Small intestine (tissue), 7 donors: ENCODE data around the gene CALML5. TPM values are rescaled to one million over a fixed set of nuclear protein-coding genes. Genes with fewer than 3 reads are reported as not detected.

Source experiments
- DNase-seq, 2 donors: peaks; one replicate each; pipeline versions ENCODE4 v3.0.0 to v3.0.0-alpha.2; 2013
- FAIRE-seq: peaks from 2 replicates; lab custom pipeline; 2012; peaks lifted over from hg19 to GRCh38; lab: Jason Lieb, UNC
- H3K27ac ChIP-seq, 3 donors: one replicate each; pipeline ENCODE4 v1.5.1; 2013; ENCODE audit warnings: low read length in 2 of 3, mild to moderate bottlenecking in 2 of 3, control low read depth in 1 of 3, inconsistent platforms in 1 of 3, low read depth in 1 of 3, moderate library complexity in 1 of 3
- H3K27me3 ChIP-seq, 3 donors: one replicate each; pipeline ENCODE4 v1.6.1; 2013; ENCODE audit warnings: low read length in 3 of 3, inconsistent platforms in 1 of 3; ENCODE audit not compliant: control insufficient read depth in 3 of 3, insufficient read depth in 3 of 3
- H3K36me3 ChIP-seq, 3 donors: one replicate each; pipeline ENCODE4 v1.6.1; 2013; ENCODE audit warnings: low read length in 3 of 3, inconsistent platforms in 1 of 3, low read depth in 1 of 3, mild to moderate bottlenecking in 1 of 3, moderate library complexity in 1 of 3; ENCODE audit not compliant: control insufficient read depth in 3 of 3, insufficient read depth in 2 of 3
- H3K4me1 ChIP-seq, 3 donors: one replicate each; pipeline ENCODE4 v1.6.1; 2013; ENCODE audit warnings: low read length in 2 of 3, inconsistent platforms in 1 of 3, low read depth in 1 of 3, mild to moderate bottlenecking in 1 of 3, moderate library complexity in 1 of 3; ENCODE audit not compliant: control insufficient read depth in 3 of 3, insufficient read depth in 2 of 3
- H3K4me3 ChIP-seq, 3 donors: one replicate each; pipeline ENCODE4 v1.5.1; 2013; ENCODE audit warnings: low read length in 3 of 3, control low read depth in 1 of 3, inconsistent platforms in 1 of 3, low read depth in 1 of 3, mild to moderate bottlenecking in 1 of 3, moderate library complexity in 1 of 3
- H3K9me3 ChIP-seq, 2 donors: one replicate each; pipeline ENCODE4 v1.6.1; 2013; ENCODE audit warnings: low read depth in 1 of 2, low read length in 1 of 2; ENCODE audit not compliant: control insufficient read depth in 2 of 2, insufficient read depth in 1 of 2
- WGBS, 3 donors: extraction: QIAGEN DNeasy Blood & Tissue Kit; methylation state at CpG; one replicate each; pipeline ENCODE4 v1.1.7; 2013; 5-methylcytosine and 5-hydroxymethylcytosine counted together
- polyA plus RNA-seq, 4 donors: library from polyadenylated mRNA; stranded (reverse) in 3 of 4; unstranded in 1 of 4; fragments of 200-250 nt in 3 of 4; fragments of 120-200 nt in 1 of 4; gene quantifications; one replicate each; pipeline versions ENCODE4 v1.2.1 to v1.2.3, GENCODE V29; 2013
- donor health status: healthy with polysubstance abuse.
- donor health status: control.
- donor health status: control.
- donor health status: Bipolar disorder and iron deficiency.
- donor health status: healthy.

The CALML5 gene
- polyA plus RNA-seq, 4 donors, result not detected

- DNase-seq, result no peak
- Histone ChIP-seq H3K9me3 (no peaks in the 10 kb centered on the region), H3K4me3 (no peak overlapping the region), H3K27ac (no peak overlapping the region), H3K27me3 (no peaks in the 10 kb centered on the region), H3K36me3 (no peaks in the 10 kb centered on the region), H3K4me1 (peaks cover 0 to 29% (median 3%) of the 10 kb centered on the region in 3 donors)
- 83 to 89% (median 85%) methylated on average over 16 of the region's 16 CpGs for WGBS, 3 donors
- no peak for FAIRE-seq
Observed at GRCh38 chr10:5514226-5514850, 15.0 kb upstream of the CALML5 start.

- FAIRE-seq (no peak), DNase-seq (no peak)
- Histone ChIP-seq H3K27me3 (no peaks in the 10 kb centered on the region), H3K9me3 (no peaks in the 10 kb centered on the region), H3K27ac (no peak overlapping the region), H3K36me3 (no peaks in the 10 kb centered on the region), H3K4me1 (peaks cover 0 to 22% (median 3%) of the 10 kb centered on the region in 3 donors), H3K4me3 (no peak overlapping the region)
- 76 to 88% (median 85%) methylated on average over 15 of the region's 15 CpGs for WGBS, 3 donors
Observed at GRCh38 chr10:5512881-5513612, 13.7 kb upstream of the CALML5 start.

- Histone ChIP-seq H3K27me3 (no peaks in the 10 kb centered on the region), H3K9me3 (no peaks in the 10 kb centered on the region), H3K27ac (no peak overlapping the region), H3K4me3 (no peak overlapping the region), H3K4me1 (peaks cover 0 to 18% (median 3%) of the 10 kb centered on the region in 3 donors), H3K36me3 (no peaks in the 10 kb centered on the region)
- DNase-seq (no peak), FAIRE-seq (no peak)
- WGBS, 3 donors, result 94 to 97% (median 95%) methylated on average over 25 of the region's 25 CpGs
Observed at GRCh38 chr10:5512331-5512730, 13.0 kb upstream of the CALML5 start.

- FAIRE-seq, result no peak
Observed at GRCh38 chr10:5511885-5512280, 12.5 kb upstream of the CALML5 start.

DNA sequence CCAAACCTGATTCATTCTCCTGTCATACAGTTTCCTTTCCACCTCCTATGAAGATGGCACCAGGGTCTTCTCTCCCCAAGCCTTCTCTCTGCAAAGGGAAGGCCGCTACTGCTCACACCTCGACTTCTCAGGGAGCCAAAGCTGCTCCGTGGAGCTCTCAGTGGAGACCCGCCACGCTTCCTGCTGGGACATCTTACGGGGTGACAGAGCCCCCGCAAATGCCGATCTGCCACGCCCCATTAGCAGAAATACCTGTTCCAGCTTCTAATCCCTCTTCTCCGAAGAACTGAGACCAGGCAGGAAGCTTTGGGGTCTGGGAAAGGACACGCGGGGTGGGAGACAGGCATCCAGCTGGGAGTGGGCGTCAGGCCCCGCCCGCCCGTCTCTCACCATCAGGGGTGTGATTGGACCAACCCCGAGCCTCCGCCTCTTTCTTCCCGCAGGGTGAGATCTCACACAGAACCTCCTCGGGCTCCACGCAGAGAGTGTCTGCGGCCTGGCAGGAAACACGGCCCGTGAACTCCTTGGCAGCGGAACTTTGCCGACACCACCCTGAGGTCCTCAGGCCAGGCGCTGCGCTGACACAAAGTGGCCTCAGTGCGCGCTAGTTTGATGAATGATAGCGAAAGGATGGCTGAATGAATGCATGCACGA, 12.0 kb upstream of the CALML5 start:
- H3K4me3 ChIP-seq, result no peak overlapping the region
- 90 to 92% (median 92%) methylated on average over 32 of the region's 32 CpGs for WGBS, 3 donors
- H3K9me3 ChIP-seq, result no peaks in the 10 kb centered on the region
- H3K27me3 ChIP-seq, result no peaks in the 10 kb centered on the region
- H3K4me1 ChIP-seq, result peaks cover 0 to 9% (median 0%) of the 10 kb centered on the region in 3 donors
- no peak overlapping the region for H3K27ac ChIP-seq
- DNase-seq (no peak), FAIRE-seq (no peak)
- no peaks in the 10 kb centered on the region for H3K36me3 ChIP-seq

More at GRCh38 chr10:5511885-5512280, 12.5 kb upstream of the CALML5 start:
- 90 to 93% (median 93%) methylated on average over 17 of the region's 17 CpGs for WGBS, 3 donors
- Histone ChIP-seq H3K4me1 (peaks cover 0 to 13% (median 0%) of the 10 kb centered on the region in 3 donors), H3K4me3 (no peak overlapping the region), H3K36me3 (no peaks in the 10 kb centered on the region), H3K27me3 (no peaks in the 10 kb centered on the region), H3K9me3 (no peaks in the 10 kb centered on the region), H3K27ac (no peak overlapping the region)
- no peak for DNase-seq

- Histone ChIP-seq H3K27ac (no peak overlapping the region), H3K27me3 (no peaks in the 10 kb centered on the region), H3K9me3 (no peaks in the 10 kb centered on the region), H3K4me3 (no peak overlapping the region), H3K36me3 (no peaks in the 10 kb centered on the region), H3K4me1 (peaks cover 0 to under 1% (median 0%) of the 10 kb centered on the region in 3 donors)
- DNase-seq (no peak), FAIRE-seq (no peak)
- 69 to 84% (median 84%) methylated on average over 16 of the region's 16 CpGs for WGBS, 3 donors
Observed at GRCh38 chr10:5510281-5511072, 11.1 kb upstream of the CALML5 start.

- no peak for FAIRE-seq
- Histone ChIP-seq H3K27ac (no peak overlapping the region), H3K9me3 (no peaks in the 10 kb centered on the region), H3K4me1 (no peaks in the 10 kb centered on the region), H3K36me3 (no peaks in the 10 kb centered on the region), H3K27me3 (no peaks in the 10 kb centered on the region), H3K4me3 (no peak overlapping the region)
- WGBS, 3 donors, result 95 to 96% (median 96%) methylated on average over 10 to 11 of the region's 11 CpGs
- DNase-seq, result no peak
Observed at GRCh38 chr10:5509691-5510090, 10.3 kb upstream of the CALML5 start.

DNA sequence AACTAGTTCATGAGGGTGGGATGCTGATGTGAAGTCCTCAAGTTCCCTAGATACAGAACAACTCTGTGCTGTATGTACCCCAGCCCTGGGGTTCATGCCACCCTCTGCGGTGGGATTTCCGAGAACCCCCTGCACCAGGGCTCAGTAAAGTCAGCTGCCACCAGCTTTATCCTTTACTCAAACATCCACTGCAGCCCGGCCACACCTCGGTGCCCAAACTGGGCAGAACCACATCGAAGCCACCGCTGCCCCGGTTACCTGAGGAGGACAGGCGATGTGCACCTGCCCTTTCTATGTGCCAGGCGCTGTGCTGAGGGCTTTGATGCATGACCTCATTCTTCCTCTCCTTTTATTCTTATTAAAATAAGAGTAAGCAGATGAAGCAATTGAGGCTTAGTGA, 9.9 kb upstream of the CALML5 start:
- 91 to 95% (median 93%) methylated on average over 9 of the region's 9 CpGs for WGBS, 3 donors
- DNase-seq (no peak), FAIRE-seq (no peak)
- Histone ChIP-seq H3K36me3 (no peaks in the 10 kb centered on the region), H3K27me3 (no peaks in the 10 kb centered on the region), H3K27ac (no peak overlapping the region), H3K4me1 (peaks cover 0 to 4% (median 1%) of the 10 kb centered on the region in 3 donors), H3K4me3 (no peak overlapping the region), H3K9me3 (no peaks in the 10 kb centered on the region)
